Lower lobe of right lung (tissue), 2 donors: ENCODE data around the gene TENM4. TPM values are rescaled to one million over a fixed set of nuclear protein-coding genes. Genes with fewer than 3 reads are reported as not detected.

Source experiments
- ATAC-seq, 2 donors: fragments of 200-7000 bp; cut with Tn5 transposase; one replicate each; pipeline ENCODE4 v1.9.1; 2020 to 2022; ENCODE audit warnings: mild to moderate bottlenecking in 2 of 2, moderate library complexity in 2 of 2
- DNase-seq: peaks from one replicate; pipeline ENCODE4 v3.0.0-alpha.2; 2020
- H3K27ac ChIP-seq: fragments of 200-600 bp; one replicate; pipeline ENCODE4 v1.8.0; 2022
- H3K27me3 ChIP-seq: fragments of 200-600 bp; one replicate; pipeline ENCODE4 v1.8.0; 2022; ENCODE audit warnings: low read depth
- H3K36me3 ChIP-seq: fragments of 200-600 bp; one replicate; pipeline ENCODE4 v1.8.0; 2022; ENCODE audit warnings: mild to moderate bottlenecking
- H3K4me1 ChIP-seq: fragments of 200-600 bp; one replicate; pipeline ENCODE4 v1.8.0; 2022
- H3K4me3 ChIP-seq: fragments of 200-600 bp; one replicate; pipeline ENCODE4 v1.8.0; 2022; ENCODE audit warnings: mild to moderate bottlenecking
- H3K9me3 ChIP-seq: fragments of 200-600 bp; one replicate; pipeline ENCODE4 v1.8.0; 2022
- CTCF ChIP-seq: fragments of 200-600 bp; IDR thresholded peaks from one replicate; pipeline ENCODE4 v1.8.0; 2022; ENCODE audit warnings: antibody characterized with exemption, mild to moderate bottlenecking
- intact Hi-C: fragments of 100-400 bp; cut with DNase I; formaldehyde crosslinking; loops from one replicate; pipeline ENCODE4 v1.11.0; 2022
- total RNA-seq: library from RNA; stranded (reverse); fragmentation: NEBNext Ultra II Directional; extraction: Animal tissue kit (Norgen Biotek cat#: 25700); gene quantifications from one replicate; pipeline ENCODE4 v1.2.1, GENCODE V29; 2021
- donor health status: DM: no; HTN: yes; CAD: no; lungs with severe emphysema.

TENM4 gene
- total RNA-seq, 1 donor from 2014 or later, result 1.1 TPM

GRCh38 chr11:79060081-79060953 lies 380.5 kb downstream of the TENM4 start:
- no peak for TF ChIP-seq CTCF
- intact Hi-C loops, result no loop called here
- Histone ChIP-seq H3K4me1 (no peaks in the 10 kb centered on the region), H3K4me3 (no peak overlapping the region), H3K36me3 (no peaks in the 10 kb centered on the region), H3K9me3 (no peaks in the 10 kb centered on the region), H3K27me3 (peaks cover 8% of the 10 kb centered on the region), H3K27ac (no peak overlapping the region)
- ATAC-seq, result no peak
- DNase-seq, result no peak

GRCh38 chr11:79059141-79059540 lies 381.7 kb downstream of the TENM4 start:
- DNase-seq (no peak), ATAC-seq (no peak)
- intact Hi-C loops, result no loop called here

GRCh38 chr11:79055856-79056631 lies 384.8 kb downstream of the TENM4 start:
- peaks cover 4% of the 10 kb centered on the region for H3K27me3 ChIP-seq
- no peak overlapping the region for H3K27ac ChIP-seq
- no peak overlapping the region for H3K4me3 ChIP-seq
- H3K4me1 ChIP-seq, result no peaks in the 10 kb centered on the region
- H3K9me3 ChIP-seq, result no peaks in the 10 kb centered on the region
- no peak for DNase-seq
- intact Hi-C loops, result no loop called here
- ATAC-seq, result peak in 1 of 2 donors; percentile 14
- H3K36me3 ChIP-seq, result no peaks in the 10 kb centered on the region
- TF ChIP-seq CTCF, result no peak

More at GRCh38 chr11:79059141-79059540, 381.7 kb downstream of the TENM4 start:
- Histone ChIP-seq H3K4me3 (no peak overlapping the region), H3K36me3 (no peaks in the 10 kb centered on the region), H3K27ac (no peak overlapping the region), H3K27me3 (peaks cover 12% of the 10 kb centered on the region), H3K9me3 (no peaks in the 10 kb centered on the region), H3K4me1 (no peaks in the 10 kb centered on the region)
- TF ChIP-seq CTCF, result no peak

- Histone ChIP-seq H3K4me3 (no peak overlapping the region), H3K27me3 (peaks cover 4% of the 10 kb centered on the region), H3K9me3 (no peaks in the 10 kb centered on the region), H3K4me1 (no peaks in the 10 kb centered on the region), H3K27ac (no peak overlapping the region), H3K36me3 (no peaks in the 10 kb centered on the region)
- ATAC-seq (no peak), DNase-seq (no peak)
- no peak for TF ChIP-seq CTCF
- intact Hi-C loops, result no loop called here
Measured at GRCh38 chr11:79054636-79055035, 386.2 kb downstream of the TENM4 start.

GRCh38 chr11:79052544-79052943 lies 388.3 kb downstream of the TENM4 start:
- Histone ChIP-seq H3K4me3 (no peak overlapping the region), H3K4me1 (no peaks in the 10 kb centered on the region), H3K27me3 (peaks cover 8% of the 10 kb centered on the region), H3K36me3 (no peaks in the 10 kb centered on the region), H3K27ac (no peak overlapping the region), H3K9me3 (no peaks in the 10 kb centered on the region)
- DNase-seq (no peak), ATAC-seq (no peak)
- intact Hi-C loops, result no loop called here
- TF ChIP-seq CTCF, result no peak
